B cell (primary cell): ENCODE results near the gene NELL2. TPM values are rescaled to one million over a fixed set of nuclear protein-coding genes. Genes with fewer than 3 reads are reported as not detected.
"Not testable (repeated sequence)": the region's sequence is repeated elsewhere in the genome, so short reads cannot be mapped to it uniquely, and the experiment has no call there.

ENCODE experiments used
- ATAC-seq: fragments of 200-7000 bp; cut with Tn5 transposase; one replicate; pipeline ENCODE4 v1.10.0; 2021; ENCODE audit warnings: low read depth, mild to moderate bottlenecking, moderate number of reproducible peaks, moderate library complexity
- CTCF ChIA-PET: fragments of 350-600 bp; sonication (Branson Sonifier 250); formaldehyde crosslinking; loops from one replicate; lab custom pipeline; 2021; ENCODE audit warnings: antibody characterized with exemption, inconsistent platforms; lab: Charles Lee
- POLR2A ChIA-PET: fragments of 350-600 bp; sonication (Branson Sonifier 250); formaldehyde crosslinking; loops from one replicate; lab custom pipeline; 2021; ENCODE audit warnings: antibody characterized with exemption; lab: Charles Lee
- DNase-seq: peaks from one replicate; pipeline ENCODE4 v3.0.0; 2013
- H2AFZ ChIP-seq: 2 replicates; pipeline ENCODE4 v1.6.1; 2012; ENCODE audit warnings: mild to moderate bottlenecking, low read depth, low read length; ENCODE audit not compliant: insufficient read depth, poor library complexity, severe bottlenecking
- H3K27ac ChIP-seq, 2 donors: 1 replicate in 1 of 2; 2 replicates in 1 of 2; pipeline ENCODE4 v1.5.1; 2012 to 2013; ENCODE audit warnings: low read length in 2 of 2, mild to moderate bottlenecking in 2 of 2, moderate library complexity in 1 of 2
- H3K27me3 ChIP-seq, 4 experiments: fragments of 200-600 bp in 1 of 4; sonication (generic) in 1 of 4; replicated peaks in 1 of 4; 1 replicate in 2 of 4; 2 replicates in 2 of 4; pipeline versions ENCODE4 v1.6.1 to v1.7.0; 2013 to 2016; ENCODE audit warnings: low read length in 3 of 4, mild to moderate bottlenecking in 2 of 4, mixed read lengths in 1 of 4, moderate library complexity in 1 of 4; ENCODE audit not compliant: insufficient read depth in 4 of 4, control insufficient read depth in 3 of 4; ENCODE audit errors: control extremely low read depth in 1 of 4
- H3K36me3 ChIP-seq, 2 experiments: replicated peaks in 1 of 2; 1 replicate in 1 of 2; 2 replicates in 1 of 2; pipeline versions ENCODE4 v1.6.1 to v1.7.1; 2013; ENCODE audit warnings: low read length in 1 of 2; ENCODE audit not compliant: insufficient read depth in 2 of 2, control insufficient read depth in 1 of 2; ENCODE audit errors: control extremely low read depth in 1 of 2, extremely low read depth in 1 of 2
- H3K4me1 ChIP-seq, 2 donors: fragments of 200-600 bp in 1 of 2; sonication (generic) in 1 of 2; 1 replicate in 1 of 2; 2 replicates in 1 of 2; pipeline versions ENCODE4 v1.5.1 to v1.6.1; 2013 to 2017; ENCODE audit warnings: low read length in 2 of 2; ENCODE audit not compliant: control insufficient read depth in 2 of 2, insufficient read depth in 2 of 2
- H3K4me2 ChIP-seq: replicated peaks from 2 replicates; pipeline ENCODE3; 2012; ENCODE audit warnings: mild to moderate bottlenecking, low read depth, low read length; ENCODE audit not compliant: poor library complexity, severe bottlenecking
- H3K4me3 ChIP-seq, 5 experiments: fragments of 200-600 bp in 1 of 5; sonication (generic) in 1 of 5; 1 replicate in 3 of 5; 2 replicates in 2 of 5; pipeline versions ENCODE4 v1.5.1 to v1.7.0; 2011 to 2016; ENCODE audit warnings: low read length in 4 of 5, mild to moderate bottlenecking in 4 of 5, low read depth in 2 of 5, control low read depth in 1 of 5, moderate library complexity in 1 of 5; ENCODE audit not compliant: insufficient read depth in 1 of 5; ENCODE audit errors: control extremely low read depth in 1 of 5, extremely low read depth in 1 of 5
- H3K79me2 ChIP-seq: fragments of 200-600 bp; sonication (generic); one replicate; pipeline ENCODE4 v1.6.0; 2016; ENCODE audit warnings: low read length; ENCODE audit not compliant: control insufficient read depth, insufficient read depth
- H3K9ac ChIP-seq: fragments of 200-600 bp; sonication (generic); 2 replicates; pipeline ENCODE4 v1.6.1; 2017; ENCODE audit warnings: mild to moderate bottlenecking, low read length, moderate library complexity
- H3K9me3 ChIP-seq, 3 donors: one replicate each; pipeline versions ENCODE4 v1.6.1 to v1.7.1; 2013; ENCODE audit warnings: low read length in 2 of 3; ENCODE audit not compliant: control insufficient read depth in 2 of 3, insufficient read depth in 1 of 3; ENCODE audit errors: control extremely low read depth in 1 of 3
- H4K20me1 ChIP-seq: 2 replicates; pipeline ENCODE4 v1.6.0; 2012; ENCODE audit warnings: mild to moderate bottlenecking, low read length; ENCODE audit not compliant: insufficient read depth, control insufficient read depth, poor library complexity, severe bottlenecking
- H3K27ac Mint-ChIP-seq: one replicate; pipeline ENCODE4 v1.8.0; 2021; ENCODE audit warnings: mixed read lengths
- H3K27me3 Mint-ChIP-seq: one replicate; pipeline ENCODE4 v1.8.0; 2021; ENCODE audit warnings: mixed read lengths
- H3K4me1 Mint-ChIP-seq: one replicate; pipeline ENCODE4 v1.8.0; 2021; ENCODE audit warnings: mixed read lengths
- H3K4me3 Mint-ChIP-seq: one replicate; pipeline ENCODE4 v1.8.0; 2021; ENCODE audit warnings: mixed read lengths
- H3K9me3 Mint-ChIP-seq: one replicate; pipeline ENCODE4 v1.8.0; 2022; ENCODE audit warnings: mixed read lengths; ENCODE audit not compliant: insufficient read depth
- EZH2 ChIP-seq: IDR thresholded peaks from 2 replicates; pipeline ENCODE4 v1.6.1; 2012; ENCODE audit warnings: borderline replicate concordance, low read depth, mild to moderate bottlenecking, moderate library complexity, low read length; ENCODE audit not compliant: insufficient read depth, poor library complexity, severe bottlenecking
- WGBS: methylation state at CpG from one replicate; pipeline ENCODE4 v1.1.5; 2013; ENCODE audit warnings: missing lambda C conversion rate; ENCODE audit not compliant: insufficient coverage; 5-methylcytosine and 5-hydroxymethylcytosine counted together
- intact Hi-C: fragments of 100-400 bp; cut with micrococcal nuclease; formaldehyde crosslinking; loops from one replicate; pipeline ENCODE4 v1.10.0; 2022
- polyA plus RNA-seq: library from polyadenylated mRNA; depleted of rRNA; stranded (reverse); fragments of >200 nt; gene quantifications from 2 replicates; pipeline ENCODE4 v1.2.3, GENCODE V29; 2012
- total RNA-seq, 2 donors: library from RNA; stranded (reverse); fragments of 120-200 nt in 1 of 2; gene quantifications; 1 replicate in 1 of 2; 2 replicates in 1 of 2; pipeline versions ENCODE4 v1.2.3 to v1.2.4, GENCODE V29; 2013 to 2022
- TF ChIP-seq, protein P1 (sequence below): fragments of 200-600 bp; IDR thresholded peaks from one replicate; pipeline ENCODE4 v1.8.0; 2022; ENCODE audit warnings: antibody characterized with exemption, mild to moderate bottlenecking

Gene NELL2
- total and polyA plus RNA-seq, 2 donors (not counting 1 experiment from before 2014, with no cell fraction given), result 0.22 TPM; not detected in 1

DNA sequence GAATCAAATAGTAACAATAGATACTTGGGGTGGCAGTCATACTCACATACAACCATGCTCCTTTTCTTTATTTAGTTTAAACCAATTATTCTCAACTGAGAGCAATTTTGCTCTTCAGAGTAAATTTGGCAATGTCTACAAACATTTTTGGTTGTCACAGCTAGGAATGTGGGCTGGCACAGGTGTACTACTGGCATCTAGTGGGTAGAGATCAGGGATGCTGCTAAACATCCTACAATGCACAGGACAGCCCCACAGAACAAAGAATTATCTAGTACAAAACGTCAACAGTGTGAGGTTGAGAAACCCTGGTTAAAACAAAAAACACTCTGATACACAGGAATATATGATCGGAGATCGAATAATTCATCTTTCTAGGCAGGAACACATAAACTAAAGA is 186.5 kb downstream of the NELL2 start:
- H3K27me3 ChIP-seq, result no peaks in the 10 kb centered on the region
- H3K4me1 ChIP-seq, result no peaks in the 10 kb centered on the region
- Mint-ChIP-seq H3K27ac (no peak overlapping the region), H3K9me3 (no peaks in the 10 kb centered on the region), H3K4me3 (no peak overlapping the region), H3K27me3 (no peaks in the 10 kb centered on the region), H3K4me1 (no peaks in the 10 kb centered on the region)
- no peak overlapping the region for H3K9ac ChIP-seq
- H3K36me3 ChIP-seq, result no peaks in the 10 kb centered on the region
- intact Hi-C loops, result no loop called here
- no peak for ATAC-seq
- TF ChIP-seq, protein P1, sequence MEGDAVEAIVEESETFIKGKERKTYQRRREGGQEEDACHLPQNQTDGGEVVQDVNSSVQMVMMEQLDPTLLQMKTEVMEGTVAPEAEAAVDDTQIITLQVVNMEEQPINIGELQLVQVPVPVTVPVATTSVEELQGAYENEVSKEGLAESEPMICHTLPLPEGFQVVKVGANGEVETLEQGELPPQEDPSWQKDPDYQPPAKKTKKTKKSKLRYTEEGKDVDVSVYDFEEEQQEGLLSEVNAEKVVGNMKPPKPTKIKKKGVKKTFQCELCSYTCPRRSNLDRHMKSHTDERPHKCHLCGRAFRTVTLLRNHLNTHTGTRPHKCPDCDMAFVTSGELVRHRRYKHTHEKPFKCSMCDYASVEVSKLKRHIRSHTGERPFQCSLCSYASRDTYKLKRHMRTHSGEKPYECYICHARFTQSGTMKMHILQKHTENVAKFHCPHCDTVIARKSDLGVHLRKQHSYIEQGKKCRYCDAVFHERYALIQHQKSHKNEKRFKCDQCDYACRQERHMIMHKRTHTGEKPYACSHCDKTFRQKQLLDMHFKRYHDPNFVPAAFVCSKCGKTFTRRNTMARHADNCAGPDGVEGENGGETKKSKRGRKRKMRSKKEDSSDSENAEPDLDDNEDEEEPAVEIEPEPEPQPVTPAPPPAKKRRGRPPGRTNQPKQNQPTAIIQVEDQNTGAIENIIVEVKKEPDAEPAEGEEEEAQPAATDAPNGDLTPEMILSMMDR, result no peak
- TF ChIP-seq EZH2, result no peak
- H3K4me3 ChIP-seq, result no peak overlapping the region
- DNase-seq, result no peak
- no peak overlapping the region for H3K27ac ChIP-seq
- no peak overlapping the region for H3K4me2 ChIP-seq
- CTCF ChIA-PET, result interaction anchor here (0.5 kb wide), 1 partner anchor 280 kb away, joined by 4 read pairs; no protein-coding TSS in a partner anchor
- POLR2A ChIA-PET, result no interaction called here
- H3K79me2 ChIP-seq, result no peaks in the 10 kb centered on the region
- no peak overlapping the region for H2AFZ ChIP-seq
- H3K9me3 ChIP-seq, result no peaks in the 10 kb centered on the region
- no peaks in the 10 kb centered on the region for H4K20me1 ChIP-seq
- no CpG with 5 or more reads among the region's 3 CpGs for WGBS

DNA sequence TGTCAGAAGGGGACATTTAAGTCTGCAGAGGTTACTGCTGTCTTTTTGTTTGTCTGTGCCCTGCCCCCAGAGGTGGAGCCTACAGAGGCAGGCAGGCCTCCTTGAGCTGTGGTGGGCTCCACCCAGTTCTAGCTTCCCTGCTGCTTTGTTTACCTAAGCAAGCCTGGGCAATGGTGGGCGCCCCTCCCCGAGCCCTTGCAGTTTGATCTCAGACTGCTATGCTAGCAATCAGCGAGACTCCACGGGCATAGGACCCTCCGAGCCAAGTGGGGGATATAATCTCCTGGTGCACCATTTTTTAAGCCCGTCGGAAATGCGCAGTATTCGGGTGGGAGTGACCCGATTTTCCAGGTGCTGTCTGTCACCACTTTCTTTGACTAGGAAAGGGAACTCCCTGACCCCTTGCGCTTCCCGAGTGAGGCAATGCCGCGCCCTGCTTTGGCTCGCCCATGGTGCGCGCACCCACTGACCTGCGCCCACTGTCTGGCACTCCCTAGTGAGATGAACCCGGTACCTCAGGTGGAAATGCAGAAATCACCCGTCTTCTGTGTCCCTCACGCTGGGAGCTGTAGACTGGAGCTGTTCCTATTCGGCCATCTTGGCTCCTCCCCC is 189.2 kb downstream of the NELL2 start:
- H3K4me1 Mint-ChIP-seq, H3K27ac Mint-ChIP-seq, H3K4me1 ChIP-seq, H3K4me2 ChIP-seq, DNase-seq, H4K20me1 ChIP-seq, H3K9ac ChIP-seq, H3K27ac ChIP-seq, H2AFZ ChIP-seq, ATAC-seq, H3K4me3 Mint-ChIP-seq, H3K79me2 ChIP-seq, H3K9me3 ChIP-seq, H3K36me3 ChIP-seq, H3K27me3 Mint-ChIP-seq, CTCF ChIA-PET, intact Hi-C loops, H3K9me3 Mint-ChIP-seq, H3K4me3 ChIP-seq, POLR2A ChIA-PET, H3K27me3 ChIP-seq: not testable (repeated sequence)
- WGBS, result 97% methylated on average over 21 of the region's 22 CpGs
